Testis (tissue), 3 donors: ENCODE results near the gene FSTL4. TPM values are rescaled to one million over a fixed set of nuclear protein-coding genes. Genes with fewer than 3 reads are reported as not detected.

Experiments used
- DNase-seq: peaks from one replicate; pipeline ENCODE4 v3.0.0-alpha.2; 2019
- H3K27ac ChIP-seq, 2 donors: fragments of 200-600 bp; sonication (generic); one replicate each; pipeline ENCODE4 v1.5.1; 2019
- H3K27me3 ChIP-seq: fragments of 200-600 bp; sonication (generic); one replicate; pipeline ENCODE4 v1.5.1; 2019
- H3K36me3 ChIP-seq: fragments of 200-600 bp; sonication (generic); one replicate; pipeline ENCODE4 v1.5.1; 2017; ENCODE audit warnings: low read depth; ENCODE audit errors: missing control alignments
- H3K4me1 ChIP-seq: fragments of 200-600 bp; sonication (generic); one replicate; pipeline ENCODE4 v1.5.1; 2019
- H3K4me3 ChIP-seq, 2 donors: fragments of 200-600 bp; sonication (generic); one replicate each; pipeline ENCODE4 v1.5.1; 2017 to 2019
- H3K9me3 ChIP-seq: fragments of 200-600 bp; sonication (generic); one replicate; pipeline ENCODE4 v1.5.1; 2017
- CTCF ChIP-seq, 3 experiments: fragments of 450-650 bp in 2 of 3; fragments of 200-600 bp in 1 of 3; sonication (generic) in 1 of 3; IDR thresholded peaks; one replicate each; pipeline ENCODE4 v1.5.1; 2016 to 2019; ENCODE audit warnings: antibody characterized with exemption in 3 of 3, mild to moderate bottlenecking in 2 of 3, moderate library complexity in 1 of 3
- POLR2A ChIP-seq: fragments of 450-650 bp; IDR thresholded peaks from one replicate; pipeline ENCODE4 v1.6.1; 2017; ENCODE audit warnings: antibody characterized with exemption, mild to moderate bottlenecking, moderate library complexity
- WGBS, 2 donors: methylation state at CpG; one replicate each; pipeline ENCODE4 v1.1.5; 2018; 5-methylcytosine and 5-hydroxymethylcytosine counted together
- intact Hi-C: fragments of 100-400 bp; cut with DNase I; formaldehyde crosslinking; loops from one replicate; pipeline ENCODE4 v1.15.1; 2023; ENCODE audit warnings: low total_unique reads
- polyA plus RNA-seq: library from polyadenylated mRNA; stranded (reverse); fragments of 350-450 nt; fragmentation: Illumina TruSeq; extraction: RNeasy Lipid Tissue Mini Kit (QIAGEN cat#74804); gene quantifications from one replicate; pipeline ENCODE4 v1.2.3, GENCODE V29; 2014; ENCODE audit warnings: low read depth, low replicate concordance; ENCODE audit not compliant: insufficient read depth
- total RNA-seq, 2 donors: library from RNA; depleted of rRNA; stranded (reverse); fragments of >200 nt; gene quantifications; one replicate each; pipeline ENCODE4 v1.2.3, GENCODE V29; 2016

Gene FSTL4
- total and polyA plus RNA-seq, 3 donors from 2014 or later: 7.1 to 8.6 (median 7.4) TPM

DNA sequence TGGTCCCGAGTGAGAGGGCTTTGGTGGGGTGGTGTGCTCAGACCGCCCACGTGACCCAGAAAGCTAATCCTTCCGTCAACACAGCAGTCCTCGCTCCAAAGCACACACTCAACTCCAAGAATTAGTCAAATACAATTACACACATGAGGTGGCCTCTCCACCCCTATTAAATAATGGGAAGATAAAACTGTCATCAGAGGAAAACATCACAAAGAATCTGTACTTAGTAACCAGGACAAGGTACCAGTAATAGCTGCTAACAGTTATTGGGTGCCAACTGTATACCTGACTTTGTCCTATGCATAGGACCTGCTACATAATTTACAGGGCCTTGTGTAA, 337.8 kb downstream of the FSTL4 start:
- H3K4me1 ChIP-seq: no peaks in the 10 kb centered on the region
- H3K9me3 ChIP-seq: no peaks in the 10 kb centered on the region
- H3K27me3 ChIP-seq: no peaks in the 10 kb centered on the region
- TF ChIP-seq CTCF (IDR thresholded peaks at IDR 0.05) (no peak), POLR2A (no peak)
- H3K36me3 ChIP-seq: no peaks in the 10 kb centered on the region
- 71 to 98% methylated on average over 5 of the region's 5 CpGs for WGBS, 2 donors
- no peak overlapping the region for H3K4me3 ChIP-seq
- intact Hi-C loops: no loop called here
- DNase-seq: no peak
- H3K27ac ChIP-seq: no peak overlapping the region

- intact Hi-C loops: no loop called here
- no peaks in the 10 kb centered on the region for H3K4me1 ChIP-seq
- no peak overlapping the region for H3K27ac ChIP-seq
- H3K9me3 ChIP-seq: no peaks in the 10 kb centered on the region
- no peak for DNase-seq
- H3K27me3 ChIP-seq: no peaks in the 10 kb centered on the region
- 57 to 60% methylated on average over 8 of the region's 8 CpGs for WGBS, 2 donors
- no peak overlapping the region for H3K4me3 ChIP-seq
- TF ChIP-seq CTCF (IDR thresholded peaks at IDR 0.05) (no peak), POLR2A (no peak)
- no peaks in the 10 kb centered on the region for H3K36me3 ChIP-seq
Measured at GRCh38 chr5:133273661-133274596, 338.4 kb downstream of the FSTL4 start.

- 94 to 95% methylated on average over 16 of the region's 16 CpGs for WGBS, 2 donors
Measured at GRCh38 chr5:133272345-133272744, 340.0 kb downstream of the FSTL4 start.

DNA sequence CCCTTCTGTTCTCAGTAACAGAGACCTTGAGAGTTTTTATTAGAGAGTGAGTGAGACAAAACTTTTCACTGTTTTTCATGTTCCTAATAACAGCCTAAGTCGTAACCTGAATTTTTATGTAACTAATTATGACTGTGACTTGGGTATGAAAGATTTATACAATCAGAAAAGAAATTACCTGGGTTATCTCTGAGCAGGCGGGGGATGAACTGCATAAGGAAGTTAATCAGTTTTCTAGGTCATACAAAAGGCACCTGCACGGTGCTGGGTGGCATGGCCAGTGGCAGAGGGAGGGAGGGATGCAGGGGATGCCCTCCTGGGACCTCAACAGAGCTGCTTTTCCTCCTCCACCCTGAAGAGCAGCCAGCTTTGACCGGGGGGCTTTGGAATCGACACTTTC, 340.7 kb downstream of the FSTL4 start:
- DNase-seq: no peak
- Histone ChIP-seq H3K36me3 (no peaks in the 10 kb centered on the region), H3K27ac (no peak overlapping the region), H3K4me1 (peaks cover 2% of the 10 kb centered on the region), H3K4me3 (no peak overlapping the region), H3K27me3 (no peaks in the 10 kb centered on the region), H3K9me3 (no peaks in the 10 kb centered on the region)
- TF ChIP-seq CTCF (IDR thresholded peaks at IDR 0.05) (no peak), POLR2A (no peak)
- intact Hi-C loops: no loop called here
- 64 to 71% methylated on average over 5 of the region's 5 CpGs for WGBS, 2 donors

More at GRCh38 chr5:133272345-133272744, 340.0 kb downstream of the FSTL4 start:
- no peaks in the 10 kb centered on the region for H3K27me3 ChIP-seq
- no peaks in the 10 kb centered on the region for H3K36me3 ChIP-seq
- TF ChIP-seq CTCF (IDR thresholded peaks at IDR 0.05) (no peak), POLR2A (no peak)
- no peak overlapping the region for H3K4me3 ChIP-seq
- H3K4me1 ChIP-seq: no peaks in the 10 kb centered on the region
- no peak for DNase-seq
- H3K27ac ChIP-seq: no peak overlapping the region
- no peaks in the 10 kb centered on the region for H3K9me3 ChIP-seq
- intact Hi-C loops: no loop called here

- Histone ChIP-seq H3K4me3 (no peak overlapping the region), H3K36me3 (no peaks in the 10 kb centered on the region), H3K9me3 (no peaks in the 10 kb centered on the region), H3K27ac (no peak overlapping the region), H3K27me3 (no peaks in the 10 kb centered on the region), H3K4me1 (peaks cover 10% of the 10 kb centered on the region)
- WGBS, 2 donors: 93 to 99% methylated on average over 5 of the region's 5 CpGs
- intact Hi-C loops: no loop called here
- no peak for DNase-seq
- TF ChIP-seq CTCF (IDR thresholded peaks at IDR 0.05) (no peak), POLR2A (no peak)
Measured at GRCh38 chr5:133269691-133270090, 342.6 kb downstream of the FSTL4 start.
